ENCODE measurements around the gene ZBTB34.
"Not testable (repeated sequence)": the region's sequence is repeated elsewhere in the genome, so short reads cannot be mapped to it uniquely, and the experiment has no call there.

ZBTB34 gene, protein sequence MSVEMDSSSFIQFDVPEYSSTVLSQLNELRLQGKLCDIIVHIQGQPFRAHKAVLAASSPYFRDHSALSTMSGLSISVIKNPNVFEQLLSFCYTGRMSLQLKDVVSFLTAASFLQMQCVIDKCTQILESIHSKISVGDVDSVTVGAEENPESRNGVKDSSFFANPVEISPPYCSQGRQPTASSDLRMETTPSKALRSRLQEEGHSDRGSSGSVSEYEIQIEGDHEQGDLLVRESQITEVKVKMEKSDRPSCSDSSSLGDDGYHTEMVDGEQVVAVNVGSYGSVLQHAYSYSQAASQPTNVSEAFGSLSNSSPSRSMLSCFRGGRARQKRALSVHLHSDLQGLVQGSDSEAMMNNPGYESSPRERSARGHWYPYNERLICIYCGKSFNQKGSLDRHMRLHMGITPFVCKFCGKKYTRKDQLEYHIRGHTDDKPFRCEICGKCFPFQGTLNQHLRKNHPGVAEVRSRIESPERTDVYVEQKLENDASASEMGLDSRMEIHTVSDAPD

DNA sequence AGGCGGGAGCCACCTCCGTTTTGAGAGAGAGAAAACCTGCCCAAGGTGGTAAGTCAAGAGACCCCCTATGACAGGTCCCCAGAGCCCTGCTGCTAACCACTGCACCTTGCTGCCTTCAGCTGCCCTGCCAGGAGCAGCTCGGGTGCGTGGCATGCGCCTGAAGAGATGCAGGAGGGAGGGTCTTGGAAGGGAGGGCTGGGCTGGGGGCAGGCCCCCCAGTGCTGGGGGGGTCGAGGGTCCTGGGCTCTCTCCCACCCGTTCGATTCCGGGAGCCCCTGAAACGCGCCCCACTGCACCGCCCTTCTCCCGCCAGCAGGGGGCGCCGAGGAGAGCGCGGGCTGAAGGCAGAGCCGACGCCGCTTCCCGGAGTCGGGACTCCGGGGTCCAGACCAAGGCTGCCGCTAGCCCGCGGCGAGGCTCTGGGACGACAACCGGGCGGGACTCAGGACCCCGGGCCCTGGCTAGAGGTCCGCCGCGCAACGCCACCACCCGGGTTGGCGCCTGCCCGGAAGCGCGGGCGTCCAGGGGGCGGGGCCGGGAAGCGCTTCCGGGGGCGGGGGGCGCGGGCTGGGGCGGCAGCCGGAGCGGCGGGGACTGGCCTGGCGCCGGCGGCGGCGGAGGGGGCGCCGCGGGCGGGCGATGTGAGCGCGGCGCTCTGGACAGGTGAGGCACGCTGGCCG, at the start of gene ZBTB34:
Gene ZBTB34 (plus strand): TSS at position 563 of the 680 bp plus-strand sequence. CDS start 18,761 bp downstream, outside the sequence.
- Histone ChIP-seq H3K27me3 (no peaks in the 10 kb centered on the region), H3K36me3 (peaks cover 16% of the 10 kb centered on the region), H3K4me3 (ENCODE audit: low read depth in 1 of 2, low read length in 1 of 2) (peak within 1 kb of the TSS; percentile 68 to 96), H3K4me1 (ENCODE audit: control insufficient read depth in 1 of 2, insufficient read depth in 1 of 2, low read depth in 1 of 2, low read length in 1 of 2) (peaks cover 23 to 40% of the 10 kb centered on the region in 2 experiments), H3K9me3 (no peaks in the 10 kb centered on the region), H3K27ac (peak within 1 kb of the TSS; percentile 91)
- TF ChIP-seq, protein P1, sequence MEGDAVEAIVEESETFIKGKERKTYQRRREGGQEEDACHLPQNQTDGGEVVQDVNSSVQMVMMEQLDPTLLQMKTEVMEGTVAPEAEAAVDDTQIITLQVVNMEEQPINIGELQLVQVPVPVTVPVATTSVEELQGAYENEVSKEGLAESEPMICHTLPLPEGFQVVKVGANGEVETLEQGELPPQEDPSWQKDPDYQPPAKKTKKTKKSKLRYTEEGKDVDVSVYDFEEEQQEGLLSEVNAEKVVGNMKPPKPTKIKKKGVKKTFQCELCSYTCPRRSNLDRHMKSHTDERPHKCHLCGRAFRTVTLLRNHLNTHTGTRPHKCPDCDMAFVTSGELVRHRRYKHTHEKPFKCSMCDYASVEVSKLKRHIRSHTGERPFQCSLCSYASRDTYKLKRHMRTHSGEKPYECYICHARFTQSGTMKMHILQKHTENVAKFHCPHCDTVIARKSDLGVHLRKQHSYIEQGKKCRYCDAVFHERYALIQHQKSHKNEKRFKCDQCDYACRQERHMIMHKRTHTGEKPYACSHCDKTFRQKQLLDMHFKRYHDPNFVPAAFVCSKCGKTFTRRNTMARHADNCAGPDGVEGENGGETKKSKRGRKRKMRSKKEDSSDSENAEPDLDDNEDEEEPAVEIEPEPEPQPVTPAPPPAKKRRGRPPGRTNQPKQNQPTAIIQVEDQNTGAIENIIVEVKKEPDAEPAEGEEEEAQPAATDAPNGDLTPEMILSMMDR (IDR thresholded peaks at IDR 0.05): peak; percentile 98

DNA sequence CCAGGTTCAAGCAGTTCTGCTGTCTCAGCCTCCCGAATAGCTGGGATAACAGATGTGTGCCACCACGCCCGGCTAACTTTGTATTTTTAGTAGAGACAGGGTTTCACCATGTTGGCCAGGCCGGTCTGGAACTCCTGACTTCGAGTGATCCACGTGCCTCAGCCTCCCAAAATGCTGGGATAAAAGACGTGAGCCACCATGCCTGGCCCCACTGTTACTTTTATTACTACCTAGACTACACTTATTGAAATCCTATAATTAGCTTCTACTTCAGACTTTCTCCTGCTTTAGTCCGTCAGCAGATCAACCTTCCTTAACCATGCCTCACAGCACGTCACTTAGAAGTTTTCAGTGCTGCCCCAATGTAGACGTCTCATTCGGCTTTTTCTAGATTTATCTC, 47.4 kb upstream of the ZBTB34 start:
- H3K27me3 ChIP-seq: no peaks in the 10 kb centered on the region
- no peaks in the 10 kb centered on the region for H3K4me1 ChIP-seq (ENCODE audit: control insufficient read depth in 1 of 2, insufficient read depth in 1 of 2, low read depth in 1 of 2, low read length in 1 of 2)
- H3K36me3 ChIP-seq: peaks cover 37% of the 10 kb centered on the region
- H3K4me3 ChIP-seq (ENCODE audit: low read depth in 1 of 2, low read length in 1 of 2): no peak overlapping the region
- TF ChIP-seq, protein P1 (IDR thresholded peaks at IDR 0.05): no peak
- no peaks in the 10 kb centered on the region for H3K9me3 ChIP-seq
- H3K27ac ChIP-seq: no peak overlapping the region

DNA sequence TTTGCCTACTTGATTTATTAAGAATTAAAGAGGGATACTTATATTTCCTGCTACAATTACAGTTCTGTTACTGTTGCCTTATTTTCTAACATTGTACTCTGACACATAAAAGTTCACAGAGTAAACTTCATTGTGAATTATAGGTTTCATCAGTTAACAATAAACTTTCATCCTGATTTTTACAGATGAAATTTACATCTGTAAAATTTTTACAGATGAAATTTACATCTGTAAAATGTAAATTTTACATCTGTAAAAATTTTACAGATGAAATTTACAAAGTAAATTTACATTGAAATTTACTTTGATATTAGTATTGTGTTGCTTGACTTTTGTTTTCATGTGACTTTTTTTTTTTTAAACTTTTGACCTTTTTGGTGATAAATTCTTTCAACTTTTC, 46.3 kb upstream of the ZBTB34 start:
- Histone ChIP-seq H3K9me3 (no peaks in the 10 kb centered on the region), H3K36me3 (peaks cover 37% of the 10 kb centered on the region), H3K4me1 (ENCODE audit: control insufficient read depth in 1 of 2, insufficient read depth in 1 of 2, low read depth in 1 of 2, low read length in 1 of 2) (peaks cover 2 to 4% of the 10 kb centered on the region in 2 experiments), H3K27me3 (no peaks in the 10 kb centered on the region), H3K4me3 (ENCODE audit: low read depth in 1 of 2, low read length in 1 of 2) (no peak overlapping the region), H3K27ac (no peak overlapping the region)
- TF ChIP-seq, protein P1 (IDR thresholded peaks at IDR 0.05): no peak

DNA sequence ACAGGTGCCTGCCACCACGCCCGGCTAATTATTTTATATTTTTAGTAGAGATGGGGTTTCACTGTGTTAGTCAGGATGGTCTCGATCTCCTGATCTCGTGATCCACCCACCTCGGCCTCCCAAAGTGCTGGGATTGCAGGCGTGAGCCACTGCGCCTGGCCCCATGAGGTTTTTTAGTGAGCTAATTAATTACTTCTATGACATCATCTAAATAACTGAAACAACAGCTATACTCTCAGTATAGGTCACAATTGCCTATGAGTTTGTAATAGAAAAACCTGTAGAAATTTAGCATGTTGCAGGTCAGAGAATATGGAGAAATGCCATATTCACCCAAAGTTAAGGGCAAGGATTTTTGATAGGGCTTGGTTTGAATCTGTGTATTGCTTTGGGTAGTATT, 42.8 kb upstream of the ZBTB34 start:
- H3K4me1 ChIP-seq (ENCODE audit: control insufficient read depth in 1 of 2, insufficient read depth in 1 of 2, low read depth in 1 of 2, low read length in 1 of 2); H3K4me3 ChIP-seq (ENCODE audit: low read depth in 1 of 2, low read length in 1 of 2); H3K27ac ChIP-seq; H3K9me3 ChIP-seq; H3K27me3 ChIP-seq; H3K36me3 ChIP-seq: not testable (repeated sequence)

DNA sequence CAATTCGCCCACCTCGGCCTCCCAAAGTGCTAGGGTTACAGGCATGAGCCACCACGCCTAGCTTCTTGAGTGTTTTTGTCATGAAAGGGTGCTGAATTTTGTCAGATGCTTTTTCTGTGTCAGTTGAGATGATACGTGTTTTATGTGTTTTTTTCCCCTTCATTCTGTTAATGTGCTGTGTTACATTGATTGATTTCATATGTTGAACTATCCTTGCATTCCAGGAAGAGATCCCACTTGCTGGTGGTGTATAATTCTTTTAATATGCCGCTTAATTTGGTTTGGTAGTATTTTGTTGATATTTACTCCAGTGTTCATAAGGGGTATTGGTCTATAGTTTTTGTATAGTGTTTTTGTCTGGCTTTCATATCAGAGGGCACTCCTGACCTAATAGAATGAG, 42.0 kb upstream of the ZBTB34 start:
- H3K27ac ChIP-seq: peak overlapping the region; percentile 61
- TF ChIP-seq, protein P1 (IDR thresholded peaks at IDR 0.05): no peak
- H3K36me3 ChIP-seq: peaks cover under 1% of the 10 kb centered on the region
- H3K4me3 ChIP-seq (ENCODE audit: low read depth in 1 of 2, low read length in 1 of 2): no peak overlapping the region
- no peaks in the 10 kb centered on the region for H3K9me3 ChIP-seq
- no peaks in the 10 kb centered on the region for H3K27me3 ChIP-seq
- H3K4me1 ChIP-seq (ENCODE audit: control insufficient read depth in 1 of 2, insufficient read depth in 1 of 2, low read depth in 1 of 2, low read length in 1 of 2): peaks cover 9% of the 10 kb centered on the region in 2 experiments

DNA sequence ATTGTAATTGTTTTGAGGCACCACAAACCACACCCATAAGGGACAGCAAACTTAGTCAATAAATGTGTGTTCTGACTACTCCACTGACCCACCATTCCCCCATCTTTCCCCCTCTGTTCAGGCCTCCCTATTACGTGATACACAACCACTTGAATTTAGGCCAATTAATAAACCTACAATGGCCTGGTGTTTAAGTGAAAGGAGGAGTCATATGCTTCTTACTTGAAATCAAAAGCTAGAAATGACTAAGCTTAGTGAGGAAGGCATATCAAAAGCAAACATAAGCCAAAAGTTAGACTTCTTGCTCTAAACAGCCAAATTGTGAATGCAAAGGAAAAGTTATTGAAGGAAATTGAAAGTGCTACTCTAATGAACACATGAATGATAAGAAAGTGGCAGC, 41.0 kb upstream of the ZBTB34 start:
- Histone ChIP-seq H3K36me3 (no peaks in the 10 kb centered on the region), H3K9me3 (no peaks in the 10 kb centered on the region), H3K4me1 (ENCODE audit: control insufficient read depth in 1 of 2, insufficient read depth in 1 of 2, low read depth in 1 of 2, low read length in 1 of 2) (peaks cover 9% of the 10 kb centered on the region in 2 experiments), H3K27me3 (no peaks in the 10 kb centered on the region), H3K27ac (peak overlapping the region; percentile 61), H3K4me3 (ENCODE audit: low read depth in 1 of 2, low read length in 1 of 2) (no peak overlapping the region)
- TF ChIP-seq, protein P1 (IDR thresholded peaks at IDR 0.05): no peak

All from neutrophil (primary cell).